D721Med (cell line): ENCODE measurements around the gene SEBOX.
A peak's percentile ranks its signal among the peaks of the same experiment; 100 is the strongest.

ENCODE experiments used
- DNase-seq: peaks from one replicate; pipeline ENCODE4 v3.0.0; 2011; ENCODE audit warnings: low spot score; ENCODE audit not compliant: insufficient read length
- FAIRE-seq: peaks from 2 replicates; lab custom pipeline; 2011; peaks lifted over from hg19 to GRCh38; lab: Jason Lieb, UNC
- CTCF ChIP-seq: IDR thresholded peaks from 2 replicates; pipeline ENCODE4 v1.5.1; 2012; ENCODE audit warnings: mild to moderate bottlenecking, control low read depth; ENCODE audit not compliant: insufficient read depth; ENCODE audit errors: missing control alignments

The SEBOX gene

GRCh38 chr17:28372945-28373274 lies 7.9 kb upstream of the SEBOX start:
- no peak for TF ChIP-seq CTCF
- DNase-seq (no peak), FAIRE-seq (no peak)

GRCh38 chr17:28372203-28372944 lies 7.4 kb upstream of the SEBOX start:
- FAIRE-seq (no peak), DNase-seq (no peak)
- TF ChIP-seq CTCF, result no peak

- no peak for FAIRE-seq
- DNase-seq, result peak; percentile 94
- TF ChIP-seq CTCF, result no peak
Observed at GRCh38 chr17:28371245-28372202, 6.5 kb upstream of the SEBOX start, which contains the start of gene SARM1. TSS of gene SARM1 (plus strand) at chr17:28371694. CDS start at chr17:28372033, 339 bp downstream.

- TF ChIP-seq CTCF, result no peak
- no peak for FAIRE-seq
- no peak for DNase-seq
Observed at GRCh38 chr17:28370744-28371103, 5.7 kb upstream of the SEBOX start.

GRCh38 chr17:28370035-28370743 lies 5.2 kb upstream of the SEBOX start, which contains the start of gene VTN:
TSS of gene VTN (minus strand) at chr17:28370307. CDS start at chr17:28370203, 104 bp downstream.
- no peak for FAIRE-seq
- peak; percentile 63 for DNase-seq
- no peak for TF ChIP-seq CTCF

- FAIRE-seq (no peak), DNase-seq (no peak)
- TF ChIP-seq CTCF, result peak; percentile 22
Observed at GRCh38 chr17:28369684-28370034, 4.7 kb upstream of the SEBOX start.
